ENCODE data around the gene WDR76.
"Not testable (repeated sequence)": the region's sequence is repeated elsewhere in the genome, so short reads cannot be mapped to it uniquely, and the experiment has no call there.

WDR76 gene

DNA sequence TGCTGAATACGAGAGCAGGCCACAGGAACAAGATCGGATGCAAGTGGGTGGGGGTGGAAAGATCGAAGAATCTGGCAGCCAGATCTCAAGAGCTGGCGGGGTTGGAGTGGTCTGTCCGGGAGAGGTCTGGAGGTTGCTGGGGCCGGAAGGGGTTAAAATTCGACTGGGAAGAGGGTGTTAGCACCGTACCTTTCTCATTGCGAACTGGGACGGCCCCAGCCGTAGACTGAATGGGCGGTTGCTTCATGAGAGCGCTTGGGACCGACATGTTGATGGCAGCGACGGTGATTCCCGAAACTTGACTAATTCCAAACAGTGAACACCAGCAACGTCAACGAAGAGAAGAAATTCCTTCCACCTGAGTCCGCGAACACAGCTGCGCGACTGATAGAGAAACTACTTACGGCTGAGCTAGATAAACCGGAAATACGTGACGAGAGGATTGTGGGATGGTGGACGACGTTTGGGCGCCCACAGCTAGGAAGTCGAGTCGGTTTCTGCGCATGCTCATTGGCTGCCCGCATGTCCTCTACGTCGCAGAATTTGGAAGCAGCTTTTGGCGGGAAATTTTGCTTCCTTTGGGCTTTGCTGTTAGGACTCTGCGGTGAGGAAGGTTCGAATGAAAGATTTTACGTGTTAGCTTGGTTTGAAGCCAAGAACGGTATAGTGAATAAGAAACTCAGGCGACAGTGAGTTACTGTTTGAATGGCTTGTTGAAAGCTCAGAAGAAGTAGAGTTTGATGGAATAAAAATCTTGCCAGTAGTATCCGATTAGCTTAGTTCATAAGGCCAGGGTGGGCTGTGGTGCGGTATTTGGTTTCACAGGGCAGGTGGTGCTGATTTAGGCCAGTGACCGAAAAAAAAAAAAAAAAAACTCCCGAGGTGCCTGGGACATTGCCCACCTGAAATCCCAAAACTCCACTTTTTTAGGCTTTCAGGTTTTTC, 2.2 kb upstream of the WDR76 start, which contains the start of gene MFAP1:
Gene MFAP1 (minus strand): TSS at position 389 of the 945 bp plus-strand sequence. CDS start 121 bp downstream, at position 268.
- ATAC-seq, result peak; percentile 83 to 87

DNA sequence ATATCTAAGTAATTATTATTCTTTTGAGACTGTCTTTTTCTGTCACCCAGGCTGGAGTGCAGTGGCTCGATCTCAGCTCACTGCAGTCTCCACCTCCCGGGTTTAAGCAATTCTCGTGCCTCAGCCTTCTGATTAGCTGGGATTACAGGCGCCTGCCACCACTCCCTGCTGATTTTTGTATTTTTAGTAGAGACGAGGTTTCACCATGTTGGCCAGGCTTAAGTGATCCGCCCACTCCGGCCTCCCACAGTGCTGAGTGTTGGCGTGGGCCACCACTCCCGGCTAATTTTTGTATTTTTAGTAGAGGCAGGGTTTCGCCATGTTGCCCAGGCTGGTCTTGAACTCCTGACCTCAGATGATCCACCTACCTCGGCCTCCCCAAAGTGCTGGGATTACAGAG, 1.5 kb upstream of the WDR76 start:
- not testable (repeated sequence) for ATAC-seq

DNA sequence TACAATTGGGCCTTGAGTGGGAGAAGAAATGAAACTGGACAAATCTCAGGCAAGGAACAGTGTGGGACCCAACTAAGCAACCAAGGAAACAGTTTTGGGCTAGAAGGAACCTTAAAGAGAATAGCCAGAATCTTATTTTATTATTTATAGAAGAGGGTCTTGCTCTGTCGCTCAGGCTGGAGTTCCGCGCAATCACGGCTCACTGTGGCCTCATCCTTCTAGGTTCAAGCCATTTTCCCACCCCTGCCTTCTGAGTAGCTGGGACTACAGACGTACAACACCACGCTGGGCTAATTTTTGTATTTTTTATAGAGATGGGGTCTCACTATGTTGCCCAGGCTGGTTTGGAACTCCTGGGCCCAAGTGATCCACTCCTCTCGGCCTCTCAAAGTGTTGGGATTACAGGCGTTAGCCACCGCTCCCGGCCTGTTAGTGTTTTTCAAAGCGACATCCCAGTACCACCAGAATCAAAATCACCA, 734 bp upstream of the WDR76 start:
- no peak for ATAC-seq

DNA sequence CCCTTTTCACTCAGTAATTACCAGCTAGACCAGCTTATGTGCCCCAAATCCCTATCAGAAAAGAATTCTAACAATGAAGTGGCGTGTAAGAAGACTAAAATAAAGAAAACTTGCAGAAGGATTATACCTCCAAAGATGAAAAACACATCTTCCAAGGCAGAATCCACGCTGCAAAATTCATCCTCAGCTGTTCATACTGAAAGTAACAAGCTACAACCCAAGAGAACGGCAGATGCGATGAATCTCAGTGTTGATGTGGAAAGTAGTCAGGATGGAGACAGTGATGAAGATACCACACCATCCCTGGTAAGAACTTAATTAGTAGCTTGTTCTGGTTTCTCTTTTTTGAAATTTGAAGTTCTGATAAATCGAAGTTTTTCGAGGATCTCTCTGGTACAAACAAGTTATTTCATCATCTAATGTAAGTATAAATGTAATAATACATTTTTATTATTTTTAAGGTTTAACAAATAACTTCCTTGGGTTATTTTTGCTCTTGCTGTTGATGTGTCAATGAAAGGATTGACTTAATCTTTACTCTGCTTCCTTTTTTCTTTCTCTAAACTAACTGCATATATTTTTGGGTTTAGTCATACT, 1.4 kb downstream of the WDR76 start:
- peak; percentile 36 to 42 for ATAC-seq

DNA sequence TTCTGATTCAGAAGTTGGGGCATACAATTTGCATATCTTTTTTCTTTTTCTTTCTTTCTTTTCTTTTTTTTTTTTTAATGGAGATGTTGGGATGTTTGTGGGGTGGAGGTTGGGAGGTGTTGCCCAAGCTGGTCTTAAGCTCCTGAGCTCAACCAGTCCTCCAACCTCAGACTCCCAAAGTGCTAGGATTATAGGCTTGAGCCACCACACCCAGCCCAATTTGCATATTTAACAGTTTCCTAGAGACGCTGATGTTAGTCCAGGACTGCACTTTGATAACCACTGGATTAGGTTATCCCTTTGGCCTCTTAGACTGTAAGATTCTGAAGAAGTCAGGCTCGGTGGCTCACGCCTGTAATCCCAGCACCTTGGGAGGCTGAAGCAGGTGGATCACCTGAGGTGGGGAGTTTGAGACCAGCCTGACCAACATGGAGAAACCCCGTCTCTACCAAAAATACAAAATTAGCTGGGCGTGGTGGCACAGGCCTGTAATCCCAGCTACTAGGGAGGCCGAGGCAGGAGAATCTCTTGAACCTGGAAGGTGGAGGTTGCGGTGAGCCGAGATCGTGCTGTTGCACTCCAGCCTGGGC, 3.2 kb downstream of the WDR76 start:
- ATAC-seq, result not testable (repeated sequence)

DNA sequence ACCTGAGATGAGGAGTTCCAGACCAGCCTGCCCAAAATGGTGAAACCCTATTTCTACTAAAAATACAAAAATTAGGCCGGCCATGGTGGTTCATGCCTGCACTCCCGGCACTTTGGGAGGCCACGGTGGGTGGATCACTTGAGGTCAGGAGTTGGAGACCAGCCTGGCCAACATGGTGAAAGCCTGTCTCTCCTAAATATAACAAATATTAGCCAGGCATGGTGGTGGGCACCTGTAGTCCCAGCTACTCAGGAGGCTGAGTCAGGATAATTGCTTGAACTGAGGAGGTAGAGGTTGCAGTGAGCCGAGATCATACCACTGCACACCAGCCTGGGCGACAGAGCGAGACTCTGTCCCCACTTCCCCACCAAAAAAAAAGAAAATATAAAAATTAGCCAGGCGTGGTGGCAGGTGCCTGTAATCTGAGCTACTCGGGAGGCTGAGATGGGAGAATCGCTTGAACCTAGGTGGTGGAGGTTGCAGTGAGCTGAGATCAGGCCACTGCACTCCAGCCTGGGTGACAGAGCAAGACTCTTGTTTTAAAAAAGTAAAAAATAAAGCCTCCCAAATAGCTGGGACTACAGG, 4.0 kb downstream of the WDR76 start:
- not testable (repeated sequence) for ATAC-seq

DNA sequence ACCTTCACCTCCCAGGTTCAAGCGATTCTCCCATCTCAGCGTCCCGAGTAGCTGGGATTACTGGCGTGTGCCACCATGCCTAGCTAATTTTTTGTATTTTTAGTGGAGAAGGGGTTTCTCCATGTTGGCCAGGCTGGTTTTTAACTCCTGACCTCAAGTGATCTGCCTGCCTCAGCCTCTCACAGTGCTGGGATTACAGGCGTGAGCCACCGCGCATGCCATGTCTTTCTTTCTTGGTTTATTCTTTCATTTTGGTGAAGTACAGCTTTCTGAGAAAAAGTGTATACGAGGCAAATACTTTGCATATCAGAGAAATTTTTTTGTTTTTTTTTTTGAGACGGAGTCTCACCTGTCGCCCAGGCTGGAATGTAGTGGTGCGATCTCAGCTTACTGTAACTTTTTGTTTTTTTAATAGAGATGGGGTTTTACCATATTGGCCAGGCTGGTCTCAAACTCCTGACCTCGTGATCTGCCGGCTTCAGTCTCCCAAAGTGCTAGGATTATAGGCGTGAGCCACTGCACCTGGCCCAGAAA, 4.8 kb downstream of the WDR76 start:
- ATAC-seq, result not testable (repeated sequence)

DNA sequence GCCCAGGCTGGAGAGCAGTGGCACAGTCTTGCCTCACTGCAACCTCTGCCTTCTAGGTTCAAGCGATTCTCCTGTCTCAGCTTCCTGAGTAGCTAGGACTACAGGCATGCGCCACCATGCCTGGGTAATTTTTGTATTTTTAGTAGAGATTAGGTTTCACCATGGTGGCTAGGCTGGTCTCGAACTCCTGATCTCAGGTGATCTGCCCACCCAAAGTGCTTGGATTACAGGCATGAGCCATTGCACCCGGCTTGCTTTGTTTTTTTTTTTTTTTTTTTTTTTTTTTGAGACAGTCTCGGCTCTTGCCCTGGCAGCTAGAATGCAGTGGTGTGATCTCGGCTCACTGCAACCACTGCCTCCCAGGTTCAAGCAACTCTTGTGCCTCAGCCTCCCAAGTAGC, 5.7 kb downstream of the WDR76 start:
- not testable (repeated sequence) for ATAC-seq

DNA sequence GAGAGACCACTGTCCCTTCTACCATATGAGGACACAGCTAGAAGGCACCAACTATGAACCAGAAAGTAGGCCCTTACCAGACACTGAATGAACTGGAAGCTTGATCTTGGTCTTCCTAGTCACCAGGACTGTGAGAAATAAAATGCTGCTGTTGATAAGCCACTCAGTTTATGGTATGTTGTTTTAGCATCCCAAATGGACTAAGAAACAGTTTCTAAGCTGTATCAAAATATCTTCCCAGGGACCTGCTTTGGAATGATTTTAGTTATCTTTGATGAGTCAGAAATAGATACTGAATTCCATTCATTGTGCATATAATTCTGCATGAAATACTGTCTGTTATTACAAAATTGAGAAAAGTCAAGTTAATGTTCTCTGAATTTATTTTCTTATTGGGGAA, 18.6 kb downstream of the WDR76 start:
- no peak for ATAC-seq

DNA sequence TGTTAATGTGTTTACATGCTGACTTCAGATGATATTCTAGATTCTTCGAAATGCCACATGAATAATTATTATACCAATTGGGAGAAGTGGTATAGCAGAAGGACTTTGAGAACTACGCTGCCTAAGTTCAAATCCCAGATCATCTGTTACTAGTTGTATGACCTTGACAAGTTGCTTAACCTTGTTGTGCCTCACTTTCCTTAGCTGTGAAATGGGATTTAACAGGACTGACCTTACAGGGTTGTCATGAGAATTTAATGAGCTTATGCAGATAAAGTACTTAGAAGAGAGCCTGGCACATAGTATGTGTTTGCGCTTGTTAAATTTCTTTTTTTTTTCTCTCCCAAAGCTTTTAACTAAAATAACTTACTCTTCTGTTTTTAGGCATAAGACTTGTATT, 24.4 kb downstream of the WDR76 start:
- no peak for ATAC-seq

DNA sequence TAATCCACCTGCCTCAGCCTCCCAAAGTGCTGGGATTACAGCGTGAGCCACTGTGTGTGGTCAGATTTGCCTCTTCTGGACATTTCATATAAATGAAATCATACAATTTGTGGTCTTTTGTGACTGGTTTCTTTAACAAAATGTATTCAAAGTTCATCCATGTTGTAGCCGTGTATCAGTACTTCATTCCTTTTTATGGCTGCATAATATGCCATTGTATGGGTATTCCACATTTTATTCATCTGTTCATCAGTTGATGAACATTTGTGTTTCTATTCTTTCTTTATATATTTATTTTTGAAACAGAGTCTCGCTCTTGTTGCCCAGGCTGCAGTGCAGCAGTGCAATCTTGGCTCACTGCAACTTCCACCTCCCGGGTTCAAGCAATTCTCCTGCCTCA, 25.8 kb downstream of the WDR76 start:
- no peak for ATAC-seq

DNA sequence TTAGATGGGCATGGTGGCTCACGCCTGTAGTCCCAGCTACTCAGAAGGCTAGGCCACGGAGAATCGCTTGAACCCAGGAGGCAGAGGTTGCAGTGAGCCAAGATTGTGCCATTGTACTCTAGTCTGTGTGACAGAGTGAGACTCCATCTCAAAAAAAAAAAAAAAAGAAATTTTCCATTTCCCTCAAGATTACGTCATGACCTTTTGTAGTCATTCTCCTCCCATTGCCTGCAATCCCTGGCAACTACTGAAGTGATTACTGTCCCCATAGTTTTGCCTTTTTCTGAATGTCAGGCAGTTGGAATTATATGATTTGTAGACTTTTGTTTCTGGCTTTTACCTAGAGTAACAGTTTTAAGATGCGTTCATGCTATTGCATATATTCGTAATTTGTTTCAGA, 28.0 kb downstream of the WDR76 start:
- ATAC-seq, result no peak

DNA sequence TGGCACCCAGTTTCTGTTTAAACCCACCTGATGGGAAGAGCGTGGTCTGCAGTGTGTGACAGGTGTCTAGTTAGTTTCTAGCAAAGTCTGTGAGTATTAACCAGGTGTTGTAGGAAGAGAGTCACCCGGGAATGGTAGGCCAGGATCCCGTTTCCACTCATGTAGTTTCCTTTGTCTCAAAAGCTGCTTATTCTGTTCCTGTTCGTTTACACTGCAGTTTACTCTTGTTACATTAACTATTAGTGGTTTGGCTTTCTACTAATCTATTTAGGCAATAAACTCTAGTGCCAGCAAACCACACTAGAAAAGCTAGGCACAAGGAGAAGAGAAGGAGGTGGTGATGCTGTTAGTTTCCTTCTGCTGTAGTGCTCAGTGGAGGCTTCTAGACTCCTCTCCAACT, 32.7 kb downstream of the WDR76 start:
- ATAC-seq, result no peak

DNA sequence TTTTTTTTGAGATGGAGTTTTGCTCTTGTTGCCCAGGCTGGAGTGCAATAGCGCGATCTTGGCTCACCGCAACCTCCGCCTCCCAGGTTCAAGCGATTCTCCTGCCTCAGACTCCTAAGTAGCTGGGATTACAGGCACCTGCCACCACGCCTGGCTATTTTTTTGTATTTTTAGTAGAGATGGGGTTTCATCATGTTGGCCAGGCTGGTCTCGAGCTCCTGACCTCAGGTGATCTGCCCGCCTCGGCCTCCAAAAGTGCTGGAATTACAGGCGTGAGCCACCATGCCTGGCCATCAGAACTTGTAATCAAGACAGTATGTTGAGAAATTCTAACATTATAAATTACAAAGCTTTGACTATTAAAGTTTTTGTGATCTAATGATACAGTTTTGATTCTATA, 39.8 kb downstream of the WDR76 start:
- not testable (repeated sequence) for ATAC-seq

DNA sequence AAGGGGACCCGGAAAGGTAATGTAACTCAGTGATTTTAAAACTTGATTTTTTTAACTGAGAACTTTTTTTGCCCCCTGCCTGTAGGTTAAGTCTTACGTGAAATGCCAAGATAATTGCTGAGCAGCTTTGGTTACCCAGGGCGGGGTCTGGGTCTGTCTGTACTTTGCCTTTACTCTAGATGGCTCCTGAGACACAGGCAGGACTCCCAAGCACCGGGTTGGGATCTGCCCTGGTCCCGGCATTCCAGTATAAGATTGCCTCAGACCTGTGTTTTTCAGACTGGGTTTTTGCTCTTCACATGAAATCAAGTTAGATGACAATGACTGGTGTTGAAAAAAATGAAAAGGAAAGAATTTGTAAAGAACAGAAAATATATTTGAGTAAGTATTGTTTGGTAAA, 40.3 kb downstream of the WDR76 start:
- no peak for ATAC-seq

DNA sequence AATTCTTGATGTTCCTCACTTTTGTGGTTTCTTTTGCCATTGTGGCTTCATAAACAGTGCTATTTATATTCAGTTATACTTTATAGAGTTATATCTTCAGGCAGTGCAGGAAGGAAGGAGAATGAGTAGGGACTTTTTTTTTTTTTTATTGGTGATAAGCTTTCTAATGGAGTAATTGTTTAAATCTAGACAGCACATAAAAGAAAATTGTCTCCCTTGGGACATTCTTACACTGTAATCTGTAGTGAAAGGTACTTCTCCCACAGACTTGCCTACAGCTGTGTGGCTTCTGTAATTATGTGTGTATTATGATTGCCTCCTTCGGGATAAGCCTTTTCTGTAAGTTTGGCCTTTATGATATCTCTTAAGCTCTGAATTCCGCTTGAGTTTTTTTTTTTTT, 41.6 kb downstream of the WDR76 start:
- no peak for ATAC-seq

DNA sequence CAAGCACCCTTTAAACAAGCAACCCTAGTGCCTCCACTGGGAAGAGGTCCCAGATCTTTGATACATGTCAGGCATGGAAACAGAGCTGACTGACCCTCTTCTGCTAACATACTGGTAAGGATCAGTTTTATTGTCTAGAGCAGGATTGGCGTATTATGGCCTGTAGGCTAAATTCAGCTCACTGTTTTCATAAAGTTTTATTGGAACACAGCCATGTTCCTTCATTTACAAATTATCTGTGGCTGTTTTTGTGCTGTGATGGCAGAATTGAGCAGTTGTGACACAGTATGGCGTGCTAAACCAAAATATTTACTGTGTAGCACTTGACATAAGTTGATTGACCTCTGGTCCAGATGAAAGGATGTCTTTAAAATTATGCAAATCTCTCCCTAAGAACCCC, 45.0 kb downstream of the WDR76 start:
- ATAC-seq, result no peak

DNA sequence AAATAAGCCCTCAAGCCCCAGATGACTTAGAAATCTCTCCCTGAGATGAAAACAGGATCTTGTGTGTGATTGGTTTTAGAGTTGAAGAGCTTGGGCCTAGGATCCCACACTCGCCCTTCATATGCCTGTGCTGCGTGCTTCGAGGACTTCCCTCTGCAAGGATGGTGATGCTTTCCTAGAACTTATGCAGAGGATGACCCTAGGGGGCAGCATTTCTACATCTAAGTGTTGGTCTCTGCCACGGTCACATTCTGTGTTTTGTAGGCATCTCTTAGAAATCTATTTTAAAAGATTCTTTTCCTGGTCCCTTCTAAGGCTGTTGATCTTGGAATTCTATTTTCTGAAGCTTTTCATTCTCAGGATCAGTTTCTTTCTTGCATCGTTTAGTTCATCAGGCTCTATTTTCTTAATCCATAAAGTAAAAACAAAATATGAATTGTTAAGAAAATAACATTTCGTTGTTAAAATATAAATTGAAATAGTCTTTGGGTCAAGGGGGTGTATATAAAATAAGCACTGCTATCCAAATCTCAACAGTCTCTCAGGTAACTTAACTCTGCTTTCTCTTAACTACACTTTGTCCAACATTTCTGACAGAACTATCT, 45.7 kb downstream of the WDR76 start:
- ATAC-seq, result no peak

DNA sequence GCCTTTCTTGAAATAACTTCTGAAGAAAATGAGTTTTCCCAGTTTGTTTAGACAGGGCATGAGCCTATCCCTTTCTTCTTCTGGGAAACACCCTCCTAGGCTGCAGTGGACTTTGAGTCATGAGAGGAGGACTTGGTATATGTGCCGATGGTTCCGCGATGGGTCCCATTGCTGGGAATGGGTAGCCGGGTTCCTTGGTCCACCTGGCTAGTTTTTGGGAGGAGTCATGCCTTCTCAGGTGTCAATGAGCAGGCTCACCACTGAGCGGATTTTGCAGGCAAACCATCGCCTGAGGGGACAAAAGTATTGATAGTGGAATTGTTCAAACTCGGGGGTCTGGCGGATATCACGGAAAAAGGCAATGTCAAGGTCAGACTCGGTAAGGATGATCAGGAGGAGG, 46.8 kb downstream of the WDR76 start:
- ATAC-seq, result no peak

DNA sequence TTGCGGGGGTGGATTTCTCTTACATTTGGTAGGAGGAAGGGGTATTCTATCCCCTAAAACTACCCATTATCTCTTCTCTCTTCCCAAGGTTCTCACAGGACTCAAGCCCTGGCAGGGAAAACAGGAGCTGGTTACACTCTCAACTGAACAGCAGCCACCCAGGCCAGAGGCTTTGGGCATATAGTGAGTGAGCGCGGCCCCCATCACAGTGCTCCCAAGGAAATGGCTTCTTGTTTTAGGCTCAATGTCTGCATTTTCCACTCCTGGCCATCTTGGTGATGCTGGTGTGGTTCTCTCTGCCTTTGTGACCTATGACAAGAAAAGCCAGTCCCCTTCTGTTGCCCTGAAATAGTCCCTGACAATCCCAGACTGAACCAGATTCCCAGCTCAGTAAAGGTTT, 50.1 kb downstream of the WDR76 start:
- ATAC-seq, result no peak

DNA sequence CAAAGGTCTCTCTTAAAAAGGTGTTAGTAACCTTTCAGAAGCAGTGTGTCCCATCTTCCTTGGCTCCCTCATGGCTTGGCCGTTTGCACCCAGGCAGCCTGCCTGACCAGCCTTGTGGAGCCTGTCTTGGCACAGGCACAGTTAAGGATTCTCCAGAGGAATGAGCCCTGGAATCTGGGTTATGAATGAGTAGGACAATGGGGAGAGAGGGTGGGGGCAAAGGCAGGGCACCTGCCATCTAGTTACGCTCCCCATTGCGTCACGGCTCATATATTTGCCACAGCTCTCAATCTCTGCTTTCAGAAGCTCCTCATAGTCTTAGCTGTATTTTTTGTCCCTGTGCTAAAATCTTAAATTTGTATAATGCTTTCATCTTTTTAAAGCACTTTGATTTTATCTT, 50.6 kb downstream of the WDR76 start:
- ATAC-seq, result no peak

DNA sequence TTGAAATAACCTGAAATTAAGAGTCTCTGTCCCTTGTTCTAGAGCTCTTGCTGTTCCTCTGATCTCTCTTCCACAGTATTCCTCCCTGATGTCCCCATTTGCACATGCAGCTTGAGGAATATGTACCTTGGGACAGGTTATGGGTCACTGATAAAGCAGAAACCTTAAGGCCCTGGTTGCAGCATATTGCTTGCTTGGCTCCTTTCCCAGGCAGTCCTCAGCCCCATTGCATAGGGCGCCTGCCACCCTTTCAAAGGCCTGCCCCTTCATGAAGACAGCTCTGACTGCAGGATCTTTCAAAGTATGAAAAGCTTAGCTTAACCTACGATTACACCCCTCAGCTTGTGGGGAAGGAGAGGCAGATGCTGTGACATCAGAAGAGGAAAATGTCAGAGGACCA, 51.6 kb downstream of the WDR76 start:
- no peak for ATAC-seq

Data from activated CD4-positive, CD25-positive, alpha-beta regulatory T cell treated with anti-CD3 and anti-CD28 coated beads, Interleukin-2, amount 50 U/mL, for 24 hours (primary cell).